Measurements from ENCODE around the gene AP1G2.

AP1G2 gene

GRCh38 chr14:23528555-23528954, 39.0 kb downstream of the AP1G2 start:
- Mint-ChIP-seq H3K27ac (peak overlapping the region; percentile 88), H3K4me3 (no peak overlapping the region), H3K4me1 (peaks cover 35% of the 10 kb centered on the region), H3K36me3 (ENCODE audit: low read depth) (peaks cover 45% of the 10 kb centered on the region), H3K9me3 (no peaks in the 10 kb centered on the region), H3K27me3 (ENCODE audit: low read depth, poor library complexity) (peaks cover 9% of the 10 kb centered on the region)
- no peak for TF ChIP-seq CTCF (IDR thresholded peaks at IDR 0.05)
- no peak for DNase-seq

DNA sequence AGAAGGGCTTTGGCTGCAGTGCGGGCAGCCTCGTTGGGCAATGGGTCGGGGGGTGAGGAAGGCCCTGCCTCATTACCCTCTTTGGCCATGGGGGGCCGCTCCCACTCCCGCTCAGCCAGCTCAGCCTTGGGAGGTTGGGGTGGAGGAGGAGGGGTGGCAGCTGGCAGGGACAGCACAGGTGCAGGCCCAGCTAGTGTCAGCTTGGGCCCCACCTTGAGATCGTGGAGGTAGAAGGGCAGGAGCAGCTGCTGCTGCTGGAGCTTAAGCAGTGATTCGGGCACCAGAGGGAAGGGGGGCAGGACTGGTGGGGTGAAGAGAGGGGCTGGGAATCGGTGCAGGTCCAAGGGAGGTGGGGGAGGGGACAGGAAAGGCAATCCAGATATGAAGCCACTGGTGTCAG, 42.0 kb downstream of the AP1G2 start:
- H3K36me3 Mint-ChIP-seq (ENCODE audit: low read depth): peaks cover 32% of the 10 kb centered on the region
- H3K27me3 Mint-ChIP-seq (ENCODE audit: low read depth, poor library complexity): peaks cover 2% of the 10 kb centered on the region
- TF ChIP-seq CTCF (IDR thresholded peaks at IDR 0.05): no peak
- H3K4me1 Mint-ChIP-seq: peaks cover 26% of the 10 kb centered on the region
- H3K4me3 Mint-ChIP-seq: no peak overlapping the region
- no peaks in the 10 kb centered on the region for H3K9me3 Mint-ChIP-seq
- no peak overlapping the region for H3K27ac Mint-ChIP-seq
- DNase-seq: no peak

DNA sequence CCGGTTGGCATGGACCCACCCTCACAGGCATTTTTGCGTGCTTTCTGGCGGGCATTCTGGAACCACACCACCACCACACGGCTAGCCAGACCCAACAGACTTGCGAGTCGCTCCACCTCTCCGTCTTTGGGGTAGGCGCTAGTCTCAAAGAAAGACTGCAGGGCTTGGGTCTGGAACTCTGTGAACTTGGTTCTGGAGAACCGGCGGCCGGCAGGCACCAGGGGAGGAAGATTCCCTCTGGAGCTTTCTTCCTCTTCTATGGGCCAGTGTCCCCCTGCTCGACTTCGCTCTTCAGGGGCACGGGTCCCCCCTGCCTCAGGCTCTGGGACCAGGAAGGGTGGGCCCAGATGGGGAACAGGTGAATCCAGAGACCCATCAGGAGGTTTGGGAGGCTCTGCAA, 42.6 kb downstream of the AP1G2 start:
- Mint-ChIP-seq H3K27me3 (ENCODE audit: low read depth, poor library complexity) (peaks cover 4% of the 10 kb centered on the region), H3K36me3 (ENCODE audit: low read depth) (peaks cover 32% of the 10 kb centered on the region), H3K27ac (no peak overlapping the region), H3K4me1 (peaks cover 20% of the 10 kb centered on the region), H3K9me3 (no peaks in the 10 kb centered on the region), H3K4me3 (no peak overlapping the region)
- no peak for DNase-seq
- no peak for TF ChIP-seq CTCF (IDR thresholded peaks at IDR 0.05)

DNA sequence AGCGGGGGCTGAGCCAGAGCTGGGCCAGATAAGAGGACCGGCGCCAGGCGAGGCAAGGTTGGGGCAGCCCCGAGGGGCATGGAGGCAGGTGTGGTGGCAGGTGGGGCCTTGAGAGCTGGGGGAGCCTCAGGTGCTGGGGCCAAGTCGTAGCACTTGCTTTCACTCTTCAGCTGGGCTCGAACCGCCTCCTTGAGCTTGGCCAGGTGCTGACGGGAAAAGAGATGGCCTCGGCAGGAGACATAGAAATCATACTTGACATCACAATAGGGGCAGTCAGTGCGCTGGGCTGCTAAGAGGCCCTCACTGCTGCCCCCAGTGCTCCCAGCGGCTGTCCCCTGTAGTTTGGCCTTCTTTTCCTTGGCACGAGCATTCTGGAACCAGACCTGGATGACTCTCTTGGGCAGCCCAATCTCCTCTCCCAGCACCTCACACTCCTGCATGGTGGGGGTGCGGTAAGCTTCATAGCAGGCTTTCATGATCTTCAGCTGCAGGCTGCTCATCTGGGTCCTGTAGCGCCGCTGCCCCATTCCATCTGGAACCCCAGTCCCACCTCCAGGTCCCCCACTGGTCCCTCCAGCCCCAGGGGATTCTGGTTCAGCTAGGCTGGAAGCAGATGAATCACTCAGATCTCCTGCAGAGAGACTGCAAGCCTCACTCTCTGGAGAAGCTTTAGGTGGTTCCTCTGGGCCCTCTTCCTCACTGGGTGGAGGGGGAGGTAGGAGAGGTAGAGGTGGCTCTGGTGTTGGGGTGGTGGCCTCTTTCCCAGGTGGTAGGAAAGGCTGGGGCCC, 44.2 kb downstream of the AP1G2 start:
- H3K27me3 Mint-ChIP-seq (ENCODE audit: low read depth, poor library complexity): peaks cover 4% of the 10 kb centered on the region
- peaks cover 28% of the 10 kb centered on the region for H3K36me3 Mint-ChIP-seq (ENCODE audit: low read depth)
- no peak overlapping the region for H3K27ac Mint-ChIP-seq
- DNase-seq: no peak
- H3K4me1 Mint-ChIP-seq: peaks cover 20% of the 10 kb centered on the region
- TF ChIP-seq CTCF (IDR thresholded peaks at IDR 0.05): no peak
- H3K4me3 Mint-ChIP-seq: no peak overlapping the region
- no peaks in the 10 kb centered on the region for H3K9me3 Mint-ChIP-seq

DNA sequence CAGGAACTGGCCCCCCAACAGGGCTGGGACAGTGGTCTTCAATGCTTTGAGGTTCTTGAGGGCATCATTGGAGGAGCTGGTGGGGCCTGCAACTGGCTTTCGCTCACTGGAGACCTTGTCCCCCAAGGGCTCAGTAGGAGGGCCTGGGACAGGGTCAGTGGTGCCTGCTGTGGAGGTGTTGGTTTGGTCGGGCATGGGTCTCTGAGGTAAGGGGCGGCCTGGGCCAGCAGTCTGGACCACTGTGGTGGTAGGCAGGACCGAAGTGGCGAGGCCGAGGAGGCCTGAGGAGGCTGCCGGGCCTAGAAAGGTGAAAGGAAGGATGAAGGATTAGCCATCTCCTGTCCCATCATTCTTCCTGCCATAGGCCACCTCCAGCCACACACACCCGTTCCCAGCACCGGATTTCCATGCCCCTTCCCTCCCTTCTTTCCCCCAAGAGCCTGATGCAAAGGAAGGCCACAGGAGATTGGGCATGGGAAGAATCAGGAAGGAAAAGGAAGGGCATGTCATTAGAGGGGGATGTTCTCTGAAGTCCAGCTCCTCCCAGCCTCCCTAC, 44.9 kb downstream of the AP1G2 start:
- no peak for TF ChIP-seq CTCF (IDR thresholded peaks at IDR 0.05)
- Mint-ChIP-seq H3K4me1 (peaks cover 23% of the 10 kb centered on the region), H3K27me3 (ENCODE audit: low read depth, poor library complexity) (peaks cover 4% of the 10 kb centered on the region), H3K9me3 (no peaks in the 10 kb centered on the region), H3K27ac (peak overlapping the region; percentile 66), H3K36me3 (ENCODE audit: low read depth) (peaks cover 24% of the 10 kb centered on the region), H3K4me3 (no peak overlapping the region)
- DNase-seq: no peak

Measured in nephron progenitor cell (in vitro differentiated cells).